Choroid plexus epithelial cell (primary cell): ENCODE data around the gene GABPB1.

Source experiments
- DNase-seq: peaks from one replicate; pipeline ENCODE4 v3.0.0-alpha.2; 2010; ENCODE audit warnings: low read depth
- H3K4me3 ChIP-seq: 2 replicates; pipeline ENCODE4 v1.5.1; 2011; ENCODE audit warnings: low read depth, mild to moderate bottlenecking, control low read depth, low read length, moderate library complexity
- TF ChIP-seq, protein P1 (sequence below): conservative IDR thresholded peaks from 2 replicates; pipeline ENCODE4 v1.5.1; 2011; ENCODE audit warnings: low read depth, mild to moderate bottlenecking, control low read depth, inconsistent platforms, low read length, moderate library complexity

GABPB1 gene

DNA sequence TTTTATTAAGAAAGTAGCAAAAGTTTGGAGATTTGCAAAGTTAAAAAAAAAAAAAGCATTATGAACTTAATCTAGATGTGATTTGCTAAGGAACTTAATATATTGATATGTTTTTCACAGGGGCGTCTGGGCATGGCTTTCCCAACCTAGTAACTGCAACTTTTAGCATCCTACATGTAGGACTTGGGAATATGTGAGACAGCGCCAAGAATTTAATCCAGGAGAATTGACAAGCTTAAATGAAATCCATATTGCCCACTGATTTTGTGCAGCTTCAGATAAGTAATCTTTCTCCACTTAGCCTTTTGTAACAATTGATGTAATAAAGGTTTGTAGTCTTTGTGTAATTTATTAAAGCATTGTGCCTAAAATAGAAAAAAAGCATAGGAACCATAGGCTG is 982 bp upstream of the GABPB1 start:
- TF ChIP-seq, protein P1, sequence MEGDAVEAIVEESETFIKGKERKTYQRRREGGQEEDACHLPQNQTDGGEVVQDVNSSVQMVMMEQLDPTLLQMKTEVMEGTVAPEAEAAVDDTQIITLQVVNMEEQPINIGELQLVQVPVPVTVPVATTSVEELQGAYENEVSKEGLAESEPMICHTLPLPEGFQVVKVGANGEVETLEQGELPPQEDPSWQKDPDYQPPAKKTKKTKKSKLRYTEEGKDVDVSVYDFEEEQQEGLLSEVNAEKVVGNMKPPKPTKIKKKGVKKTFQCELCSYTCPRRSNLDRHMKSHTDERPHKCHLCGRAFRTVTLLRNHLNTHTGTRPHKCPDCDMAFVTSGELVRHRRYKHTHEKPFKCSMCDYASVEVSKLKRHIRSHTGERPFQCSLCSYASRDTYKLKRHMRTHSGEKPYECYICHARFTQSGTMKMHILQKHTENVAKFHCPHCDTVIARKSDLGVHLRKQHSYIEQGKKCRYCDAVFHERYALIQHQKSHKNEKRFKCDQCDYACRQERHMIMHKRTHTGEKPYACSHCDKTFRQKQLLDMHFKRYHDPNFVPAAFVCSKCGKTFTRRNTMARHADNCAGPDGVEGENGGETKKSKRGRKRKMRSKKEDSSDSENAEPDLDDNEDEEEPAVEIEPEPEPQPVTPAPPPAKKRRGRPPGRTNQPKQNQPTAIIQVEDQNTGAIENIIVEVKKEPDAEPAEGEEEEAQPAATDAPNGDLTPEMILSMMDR = no peak
- peak; percentile 12 for DNase-seq
- H3K4me3 ChIP-seq = peak overlapping the region; percentile 89

DNA sequence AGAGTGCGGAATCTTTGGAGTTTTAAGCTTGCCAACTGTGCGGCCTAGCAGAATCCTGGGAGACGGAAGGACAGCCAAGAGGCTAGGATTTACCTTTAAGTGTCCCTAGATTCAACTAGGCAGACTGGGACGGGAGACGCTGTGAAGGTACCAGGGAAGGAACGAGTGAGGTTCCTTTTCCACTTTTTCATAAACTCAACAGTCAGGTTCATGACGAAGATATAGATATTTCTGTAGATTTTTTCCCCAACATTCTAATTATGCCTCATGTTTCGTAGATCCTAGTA is 564 bp upstream of the GABPB1 start:
- DNase-seq = no peak
- TF ChIP-seq, protein P1 = no peak
- H3K4me3 ChIP-seq = peak overlapping the region; percentile 89

DNA sequence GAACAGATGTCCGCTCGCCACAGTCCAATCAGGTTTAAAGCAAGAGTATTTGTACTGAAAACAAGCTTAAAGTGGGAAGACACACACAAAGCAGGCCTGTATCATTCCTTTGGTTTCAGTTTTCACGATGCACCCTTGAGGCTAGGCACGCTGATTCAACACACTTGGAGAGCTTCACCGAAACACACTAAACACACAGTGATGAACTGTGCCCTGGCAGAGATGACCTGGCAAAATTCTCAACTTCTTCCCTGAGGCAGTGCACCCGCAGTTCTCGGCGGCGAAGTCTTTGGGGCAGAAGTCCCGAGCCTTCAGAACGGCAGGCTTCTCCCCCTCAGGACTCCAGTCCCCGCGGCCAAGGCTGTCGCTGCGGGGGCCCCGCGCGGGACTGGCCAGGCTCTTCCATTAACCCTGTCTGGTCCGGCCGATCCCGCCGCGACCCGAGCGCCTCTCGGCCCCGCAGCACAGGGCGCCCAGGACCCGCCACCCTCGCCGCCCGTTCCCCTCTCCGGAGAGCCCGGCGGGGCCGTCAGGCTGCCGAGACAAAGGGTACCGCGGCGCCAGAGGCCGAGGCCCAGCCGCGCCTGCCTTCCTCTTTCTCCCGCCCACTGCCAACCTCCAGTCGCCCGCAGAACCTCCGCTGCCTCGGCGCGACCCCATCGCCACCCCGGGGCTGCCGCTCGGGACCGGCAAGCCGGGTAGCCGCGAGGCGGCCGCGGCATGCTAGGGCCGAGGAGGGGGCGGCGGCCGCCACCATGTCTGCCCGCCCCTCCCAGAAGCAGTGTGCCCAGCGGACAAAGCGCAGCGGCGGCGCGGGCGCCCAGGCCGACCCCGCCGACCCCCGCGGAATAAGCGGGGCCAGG is 792 bp downstream of the GABPB1 start:
- peak overlapping the region; percentile 89 for H3K4me3 ChIP-seq
- TF ChIP-seq, protein P1 = no peak
- peak; percentile 95 for DNase-seq

DNA sequence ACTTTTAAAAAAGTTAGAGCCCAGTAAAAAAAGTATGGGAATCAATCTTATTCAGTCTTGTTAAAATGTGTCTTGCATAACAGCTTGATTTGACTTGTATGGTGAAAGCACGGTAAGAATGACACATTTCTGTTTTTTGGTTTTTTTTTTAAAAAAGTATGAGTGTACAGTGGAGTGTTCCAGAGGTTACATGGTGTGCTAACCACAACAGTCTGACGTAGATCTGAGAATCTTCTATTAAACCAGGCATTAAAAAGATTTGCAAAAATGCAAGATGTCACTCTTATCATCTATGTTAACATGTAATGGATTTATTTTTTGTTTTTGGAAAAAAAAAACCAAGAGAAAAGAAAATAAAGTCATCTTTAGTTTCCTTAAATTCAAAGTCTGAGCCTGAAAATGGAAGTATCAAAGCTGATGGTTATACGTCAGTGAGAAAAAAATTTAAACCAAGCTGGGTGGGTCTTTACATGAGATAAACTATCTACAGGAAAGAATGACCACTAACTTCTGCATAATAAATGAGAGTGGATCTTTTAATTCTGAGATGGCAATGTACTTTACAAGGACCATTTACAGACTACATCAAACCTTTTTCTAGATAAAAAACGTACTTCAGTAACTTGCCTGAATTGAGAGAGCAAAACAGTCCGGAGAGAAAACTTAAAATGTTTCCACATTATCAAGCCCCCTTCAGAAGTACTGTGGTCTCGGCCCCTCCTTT is 1.6 kb downstream of the GABPB1 start:
- TF ChIP-seq, protein P1 = no peak
- H3K4me3 ChIP-seq = peak overlapping the region; percentile 89
- DNase-seq = peak; percentile 94

DNA sequence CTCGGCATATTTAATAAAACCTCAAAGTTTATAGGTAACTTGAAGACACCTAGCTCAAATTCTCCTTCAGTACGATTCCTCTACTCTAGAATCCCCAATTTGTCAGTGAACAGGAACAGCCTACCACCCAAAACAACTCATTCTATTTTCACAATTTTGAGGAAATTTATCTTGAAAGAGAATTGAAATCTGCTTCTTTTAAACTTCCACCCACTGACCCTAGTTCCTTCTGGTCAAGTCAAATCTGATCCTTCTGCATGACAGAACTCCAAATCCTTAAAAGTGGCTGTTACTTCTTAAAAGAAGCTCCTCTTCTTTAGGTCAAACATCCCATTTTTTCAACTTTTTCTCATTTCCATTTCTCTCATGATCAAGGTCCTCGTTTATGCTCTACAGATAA is 4.4 kb downstream of the GABPB1 start:
- TF ChIP-seq, protein P1 = no peak
- DNase-seq = no peak
- H3K4me3 ChIP-seq = no peak overlapping the region

DNA sequence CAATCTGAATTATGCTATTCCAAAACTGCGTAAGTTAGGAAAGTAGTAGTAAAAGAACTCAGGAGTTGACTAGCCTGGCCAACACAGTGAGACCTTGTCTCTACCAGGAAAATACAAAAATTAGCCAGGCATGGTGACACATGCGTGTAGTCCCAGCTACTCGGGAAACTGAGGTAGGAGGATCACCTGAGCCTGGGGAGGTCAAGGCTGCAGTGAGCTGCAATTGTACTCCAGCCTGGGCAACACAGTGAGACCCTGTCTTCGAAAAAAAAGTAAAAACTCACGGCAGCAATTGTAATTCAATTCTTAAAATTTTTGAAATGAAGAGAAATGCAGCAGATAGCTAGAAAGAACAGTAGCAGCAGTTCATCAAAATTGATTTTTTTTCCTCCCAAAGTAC is 9.7 kb downstream of the GABPB1 start:
- TF ChIP-seq, protein P1 = no peak
- no peak overlapping the region for H3K4me3 ChIP-seq
- DNase-seq = no peak
